H1 (cell line): ENCODE measurements around the gene SHANK1. TPM values are rescaled to one million over a fixed set of nuclear protein-coding genes. Genes with fewer than 3 reads are reported as not detected.

ENCODE experiments used
- CTCF ChIA-PET: fragments of 300-600 bp; sonication (Branson Sonifier 250); formaldehyde crosslinking; loops from one replicate; lab custom pipeline; 2021; ENCODE audit not compliant: partially characterized antibody; lab: Charles Lee
- POLR2A ChIA-PET: fragments of 300-600 bp; sonication (Branson Sonifier 250); formaldehyde crosslinking; loops from one replicate; lab custom pipeline; 2021; ENCODE audit warnings: inconsistent platforms; ENCODE audit not compliant: partially characterized antibody; lab: Charles Lee
- DNase-seq, 2 experiments: peaks; one replicate each; pipeline versions ENCODE4 v3.0.0 to v3.0.0-alpha.2; 2010 to 2022; ENCODE audit warnings: low spot score in 2 of 2, low read depth in 1 of 2, mixed read lengths in 1 of 2
- FAIRE-seq: peaks from 2 replicates; lab custom pipeline; 2011; peaks lifted over from hg19 to GRCh38; lab: Jason Lieb, UNC
- H2AFZ ChIP-seq: 2 replicates; pipeline ENCODE4 v1.8.1; 2012; ENCODE audit warnings: low read length, inconsistent platforms
- H2AK5ac ChIP-seq: 2 replicates; pipeline ENCODE4 v1.6.1; 2013; ENCODE audit warnings: low read depth, low read length
- H2BK120ac ChIP-seq: replicated peaks from 2 replicates; pipeline ENCODE3; 2013; ENCODE audit warnings: low read depth, low read length, inconsistent platforms
- H2BK12ac ChIP-seq: 2 replicates; pipeline ENCODE4 v1.6.1; 2013; ENCODE audit warnings: low read depth, low read length
- H2BK15ac ChIP-seq: 2 replicates; pipeline ENCODE4 v1.6.1; 2013; ENCODE audit warnings: low read length
- H2BK20ac ChIP-seq: 2 replicates; pipeline ENCODE4 v1.6.1; 2013; ENCODE audit warnings: low read length
- H2BK5ac ChIP-seq: 2 replicates; pipeline ENCODE4 v1.6.1; 2013; ENCODE audit warnings: low read depth, low read length
- H3K14ac ChIP-seq: 2 replicates; pipeline ENCODE4 v1.6.1; 2013; ENCODE audit warnings: inconsistent platforms; ENCODE audit not compliant: insufficient read length
- H3K18ac ChIP-seq: 2 replicates; pipeline ENCODE4 v1.6.1; 2013; ENCODE audit warnings: low read length; ENCODE audit errors: extremely low read depth
- H3K23ac ChIP-seq: 2 replicates; pipeline ENCODE4 v1.6.1; 2013; ENCODE audit warnings: inconsistent platforms; ENCODE audit not compliant: insufficient read length
- H3K23me2 ChIP-seq: 2 replicates; pipeline ENCODE4 v1.6.1; 2013; ENCODE audit warnings: low read depth, low read length
- H3K27ac ChIP-seq: 2 replicates; pipeline ENCODE4 v1.6.1; 2011; ENCODE audit warnings: low read depth, low read length, inconsistent platforms
- H3K27me3 ChIP-seq, 4 experiments: replicated peaks in 1 of 4; 1 replicate in 1 of 4; 2 replicates in 3 of 4; pipeline versions ENCODE4 v1.6.1 to v1.8.1; 2011 to 2013; ENCODE audit warnings: low read length in 3 of 4, mild to moderate bottlenecking in 3 of 4, inconsistent platforms in 2 of 4, mixed read lengths in 2 of 4, moderate library complexity in 1 of 4; ENCODE audit not compliant: control insufficient read depth in 3 of 4, insufficient read depth in 3 of 4; ENCODE audit errors: extremely low read depth in 1 of 4
- H3K36me3 ChIP-seq, 4 experiments: 2 replicates each; pipeline versions ENCODE4 v1.6.1 to v1.8.1; 2011 to 2013; ENCODE audit warnings: mild to moderate bottlenecking in 4 of 4, low read length in 3 of 4, moderate library complexity in 2 of 4, control low read depth in 1 of 4, inconsistent platforms in 1 of 4; ENCODE audit not compliant: insufficient read depth in 4 of 4, control insufficient read depth in 2 of 4
- H3K4ac ChIP-seq: replicated peaks from 2 replicates; pipeline ENCODE3; 2013; ENCODE audit warnings: low read length, low read depth, mixed read lengths, inconsistent platforms; ENCODE audit not compliant: insufficient read length
- H3K4me1 ChIP-seq, 4 experiments: replicated peaks in 1 of 4; 1 replicate in 1 of 4; 2 replicates in 3 of 4; pipeline versions ENCODE4 v1.6.1 to v1.8.1; 2011 to 2013; ENCODE audit warnings: low read length in 3 of 4, inconsistent platforms in 2 of 4, mixed read lengths in 1 of 4; ENCODE audit not compliant: insufficient read depth in 4 of 4, control insufficient read depth in 3 of 4
- H3K4me2 ChIP-seq, 2 experiments: 2 replicates each; pipeline versions ENCODE4 v1.6.1 to v1.8.1; 2011 to 2013; ENCODE audit warnings: low read depth in 2 of 2, low read length in 2 of 2, control low read depth in 1 of 2, inconsistent platforms in 1 of 2, mild to moderate bottlenecking in 1 of 2; ENCODE audit not compliant: insufficient read depth in 1 of 2
- H3K4me3 ChIP-seq, 4 experiments: fragments of 200-600, 300-600 bp in 1 of 4; sonication (generic), shearing (Covaris generic), sonication (Bioruptor Twin) in 1 of 4; 2 replicates each; pipeline versions ENCODE4 v1.5.1 to v1.8.1; 2011 to 2016; ENCODE audit warnings: low read length in 4 of 4, low read depth in 3 of 4, control low read depth in 2 of 4, inconsistent platforms in 2 of 4, mild to moderate bottlenecking in 2 of 4, mixed read lengths in 1 of 4, moderate library complexity in 1 of 4; ENCODE audit not compliant: insufficient read depth in 2 of 4; ENCODE audit errors: extremely low read depth in 1 of 4
- H3K56ac ChIP-seq: replicated peaks from 2 replicates; pipeline ENCODE3; 2013; ENCODE audit warnings: low read depth, mild to moderate bottlenecking, mixed read lengths, low read length, inconsistent platforms; ENCODE audit not compliant: insufficient read length
- H3K79me1 ChIP-seq: 2 replicates; pipeline ENCODE4 v1.6.1; 2013; ENCODE audit warnings: low read depth, low read length, control low read depth
- H3K79me2 ChIP-seq, 2 experiments: 2 replicates each; pipeline versions ENCODE4 v1.6.1 to v1.8.1; 2012 to 2013; ENCODE audit warnings: low read length in 2 of 2, mild to moderate bottlenecking in 2 of 2, inconsistent platforms in 1 of 2; ENCODE audit not compliant: insufficient read depth in 2 of 2, control insufficient read depth in 1 of 2
- H3K9ac ChIP-seq, 4 experiments: replicated peaks in 1 of 4; 1 replicate in 1 of 4; 2 replicates in 3 of 4; pipeline versions ENCODE4 v1.6.1 to v1.8.1; 2011 to 2013; ENCODE audit warnings: low read depth in 3 of 4, low read length in 3 of 4, control low read depth in 2 of 4, mild to moderate bottlenecking in 2 of 4, moderate library complexity in 2 of 4, inconsistent platforms in 1 of 4; ENCODE audit errors: extremely low read depth in 1 of 4
- H3K9me3 ChIP-seq, 2 experiments: 2 replicates each; pipeline versions ENCODE4 v1.6.1 to v1.8.1; 2012 to 2013; ENCODE audit warnings: mild to moderate bottlenecking in 2 of 2, moderate library complexity in 2 of 2, control low read depth in 1 of 2, inconsistent platforms in 1 of 2, low read depth in 1 of 2, low read length in 1 of 2, mixed read lengths in 1 of 2; ENCODE audit not compliant: insufficient read depth in 2 of 2
- H4K20me1 ChIP-seq, 2 experiments: replicated peaks in 1 of 2; 2 replicates each; pipeline versions ENCODE3 to v1.8.1; 2011 to 2013; ENCODE audit warnings: inconsistent platforms in 2 of 2, low read length in 2 of 2, mild to moderate bottlenecking in 1 of 2; ENCODE audit not compliant: insufficient read depth in 2 of 2, control insufficient read depth in 1 of 2
- H4K5ac ChIP-seq: 2 replicates; pipeline ENCODE4 v1.6.1; 2013; ENCODE audit warnings: low read length, low read depth, mixed read lengths, inconsistent platforms; ENCODE audit not compliant: insufficient read length
- H4K8ac ChIP-seq: 2 replicates; pipeline ENCODE4 v1.8.0; 2013; ENCODE audit warnings: mild to moderate bottlenecking, moderate library complexity, low read length, inconsistent platforms; ENCODE audit not compliant: insufficient read depth; ENCODE audit errors: extremely low read depth
- H4K91ac ChIP-seq: replicated peaks from 2 replicates; pipeline ENCODE3; 2013; ENCODE audit warnings: low read length, mixed read lengths, inconsistent platforms; ENCODE audit not compliant: insufficient read length
- BRCA1 ChIP-seq: IDR thresholded peaks from 2 replicates; pipeline ENCODE4 v1.6.1; 2012; ENCODE audit warnings: low read depth, low read length, improper control_type of control experiment
- CEBPB ChIP-seq: IDR thresholded peaks from 2 replicates; pipeline ENCODE4 v1.6.1; 2012; ENCODE audit warnings: low read depth, low read length
- CHD2 ChIP-seq: IDR thresholded peaks from 2 replicates; pipeline ENCODE4 v1.6.1; 2012; ENCODE audit warnings: low read length, improper control_type of control experiment
- CTCF ChIP-seq, 3 experiments: IDR thresholded peaks; 1 replicate in 2 of 3; 2 replicates in 1 of 3; pipeline versions ENCODE4 v1.5.1 to v1.6.1; 2011; ENCODE audit warnings: low read length in 3 of 3, mild to moderate bottlenecking in 3 of 3, inconsistent platforms in 2 of 3, low read depth in 1 of 3, moderate library complexity in 1 of 3; ENCODE audit not compliant: insufficient read depth in 1 of 3; ENCODE audit errors: control extremely low read depth in 1 of 3
- EGR1 ChIP-seq: IDR thresholded peaks from 2 replicates; pipeline ENCODE4 v1.6.1; 2011; ENCODE audit warnings: low read depth, low read length, borderline replicate concordance
- EP300 ChIP-seq, 2 experiments: IDR thresholded peaks; 1 replicate in 1 of 2; 2 replicates in 1 of 2; pipeline ENCODE4 v1.6.1; 2011 to 2012; ENCODE audit warnings: low read depth in 2 of 2, low read length in 2 of 2, mild to moderate bottlenecking in 2 of 2, borderline replicate concordance in 1 of 2, inconsistent platforms in 1 of 2, moderate library complexity in 1 of 2
- POLR2A ChIP-seq, 2 experiments: IDR thresholded peaks; 1 replicate in 1 of 2; 2 replicates in 1 of 2; pipeline ENCODE4 v1.6.1; 2011; ENCODE audit warnings: low read depth in 2 of 2, low read length in 2 of 2, mild to moderate bottlenecking in 2 of 2; ENCODE audit errors: control extremely low read depth in 1 of 2
- POU5F1 ChIP-seq: IDR thresholded peaks from 2 replicates; pipeline ENCODE4 v1.6.1; 2011; ENCODE audit warnings: low read depth, mild to moderate bottlenecking, low read length, moderate library complexity
- SP1 ChIP-seq: IDR thresholded peaks from 2 replicates; pipeline ENCODE4 v1.6.1; 2011; ENCODE audit warnings: low read depth, low read length
- TAF7 ChIP-seq: optimal IDR thresholded peaks from 2 replicates; pipeline ENCODE3; 2011; ENCODE audit warnings: low read depth, mild to moderate bottlenecking, inconsistent platforms, low read length, moderate library complexity, borderline replicate concordance
- WGBS, 2 experiments: shearing (Covaris generic) in 1 of 2; methylation state at CpG; one replicate each; pipeline versions ENCODE4 v1.1.6 to v1.1.7; 2013 to 2015; ENCODE audit warnings: low lambda C conversion rate in 2 of 2, mixed read lengths in 2 of 2, inconsistent platforms in 1 of 2, low coverage in 1 of 2, missing lambda C conversion rate in 1 of 2; ENCODE audit not compliant: insufficient replicate concordance in 2 of 2, insufficient coverage in 1 of 2, insufficient read length in 1 of 2; ENCODE audit errors: extremely low coverage in 1 of 2, missing lambda C conversion rate in 1 of 2; 5-methylcytosine and 5-hydroxymethylcytosine counted together
- polyA plus RNA-seq, 7 experiments: library from polyadenylated mRNA; depleted of rRNA in 3 of 7; stranded (reverse) in 5 of 7; unstranded in 2 of 7; fragments of >200 nt in 5 of 7; fragments of 200-250 nt in 2 of 7; gene quantifications; 1 replicate in 5 of 7; 2 replicates in 1 of 7; 4 replicates in 1 of 7; pipeline versions ENCODE4 v1.2.1 to v1.2.3, GENCODE V29; 2011 to 2013; ENCODE audit warnings: missing spikeins in 2 of 7, mixed read lengths in 2 of 7
- total RNA-seq: library from RNA; stranded (reverse); fragmentation: NEBNext Ultra II Directional; extraction: Animal tissue kit (Norgen Biotek cat#: 25700); gene quantifications from 2 replicates; pipeline ENCODE4 v1.2.1, GENCODE V29; 2021

The SHANK1 gene
- total and polyA plus RNA-seq, 2 of the 8 experiments (the other 6 are each of a cell fraction or from before 2014, with no cell fraction given) = 1.1 to 3.7 TPM

- Histone ChIP-seq H2BK20ac (no peak overlapping the region), H3K9me3 (0 out of 4 replicates have a peak, but pooled peaks cover 0 to 5% of the 10 kb centered on the region in 2 experiments), H3K27ac (no peak overlapping the region), H4K20me1 (peaks cover 0 to 9% of the 10 kb centered on the region in 2 experiments), H3K36me3 (no peaks in the 10 kb centered on the region; a peak in 1 of 8 replicates), H2BK15ac (no peak overlapping the region), H2BK12ac (no peak overlapping the region), H2AK5ac (no peak overlapping the region), H3K4me3 (no peak overlapping the region), H2BK120ac (no peak overlapping the region), H3K4ac (no peak overlapping the region), H3K79me1 (no peaks in the 10 kb centered on the region), H4K5ac (no peak overlapping the region), H3K9ac (no peak overlapping the region), H3K23ac (no peak overlapping the region), H2AFZ (no peak overlapping the region), H3K23me2 (peaks cover 14% of the 10 kb centered on the region), H3K18ac (no peak overlapping the region), H3K14ac (no peak overlapping the region), H3K27me3 (peaks cover 5 to 11% (median 8%) of the 10 kb centered on the region in 4 experiments), H3K4me2 (no peak overlapping the region), H3K4me1 (peaks cover 3 to 13% (median 8%) of the 10 kb centered on the region in 4 experiments; a peak in 6 of 7 replicates), H4K8ac (peak overlapping the region; percentile 15; the same call in 1 of the 2 replicates), H3K79me2 (no peaks in the 10 kb centered on the region), H3K56ac (no peak overlapping the region), H4K91ac (no peak overlapping the region), H2BK5ac (no peak overlapping the region)
- ChIA-PET POLR2A (no interaction called here), CTCF (no interaction called here)
- no peak for DNase-seq
- no peak for FAIRE-seq
- WGBS, 2 experiments = 84% methylated on average over 24 of the region's 49 CpGs; no CpG with 5 or more reads in 1 of the 2 experiments
- TF ChIP-seq BRCA1 (no peak), EGR1 (no peak), POLR2A (IDR thresholded peaks at IDR 0.05; ENCODE audit: control extremely low read depth in 1 of 2, low read depth in 2 of 2, low read length in 2 of 2) (no peak), CEBPB (no peak), CTCF (IDR thresholded peaks at IDR 0.05; ENCODE audit: control extremely low read depth in 1 of 3, insufficient read depth in 1 of 3, low read depth in 1 of 3, low read length in 3 of 3) (no peak), POU5F1 (no peak), EP300 (IDR thresholded peaks at IDR 0.05; ENCODE audit: borderline replicate concordance in 1 of 2, low read depth in 2 of 2, low read length in 2 of 2) (no peak), TAF7 (no peak), SP1 (no peak), CHD2 (no peak)
These were observed 57.6 kb downstream of the SHANK1 start for GRCh38 chr19:50661766-50662650.
